Tibial artery (tissue), 4 donors: Measurements from ENCODE around the gene DCAF4.

Source experiments
- DNase-seq, 2 donors: peaks; one replicate each; pipeline ENCODE4 v3.0.0-alpha.2; 2019
- H3K27ac ChIP-seq, 2 donors: fragments of 200-600 bp; sonication (generic) in 1 of 2; 1 replicate in 1 of 2; 2 replicates in 1 of 2; pipeline ENCODE4 v1.5.1; 2018 to 2019; ENCODE audit warnings: mild to moderate bottlenecking in 1 of 2
- H3K27me3 ChIP-seq, 2 donors: fragments of 200-600 bp; sonication (generic) in 1 of 2; one replicate each; pipeline versions ENCODE4 v1.5.1 to v1.6.0; 2016 to 2019
- H3K36me3 ChIP-seq, 3 donors: fragments of 200-600 bp; sonication (generic) in 2 of 3; one replicate each; pipeline ENCODE4 v1.5.1; 2016 to 2019; ENCODE audit warnings: mild to moderate bottlenecking in 2 of 3
- H3K4me1 ChIP-seq, 4 donors: fragments of 200-600 bp; sonication (generic) in 2 of 4; 1 replicate in 3 of 4; 2 replicates in 1 of 4; pipeline ENCODE4 v1.5.1; 2016 to 2019
- H3K4me3 ChIP-seq, 2 donors: fragments of 200-600 bp; sonication (generic) in 1 of 2; 1 replicate in 1 of 2; 2 replicates in 1 of 2; pipeline ENCODE4 v1.5.1; 2018 to 2019; ENCODE audit warnings: mild to moderate bottlenecking in 2 of 2
- H3K9me3 ChIP-seq, 3 donors: fragments of 200-600 bp; sonication (generic) in 1 of 3; one replicate each; pipeline ENCODE4 v1.5.1; 2016 to 2019
- CTCF ChIP-seq, 2 experiments: fragments of 200-600 bp in 1 of 2; fragments of 450-650 bp in 1 of 2; IDR thresholded peaks; one replicate each; pipeline ENCODE4 v1.5.1; 2017 to 2019; ENCODE audit warnings: antibody characterized with exemption in 2 of 2, mild to moderate bottlenecking in 1 of 2, moderate library complexity in 1 of 2
- intact Hi-C: fragments of 100-400 bp; cut with DNase I; formaldehyde crosslinking; loops from one replicate; pipeline ENCODE4 v1.15.0; 2023; ENCODE audit warnings: low total_unique reads

DCAF4 gene

GRCh38 chr14:72965249-72965648, 39.0 kb downstream of the DCAF4 start:
- DNase-seq, result no peak
- no peak overlapping the region for H3K4me3 ChIP-seq
- no peaks in the 10 kb centered on the region for H3K9me3 ChIP-seq
- TF ChIP-seq CTCF (IDR thresholded peaks at IDR 0.05), result no peak
- no peak overlapping the region for H3K27ac ChIP-seq
- no peaks in the 10 kb centered on the region for H3K27me3 ChIP-seq
- intact Hi-C loops, result no loop called here
- H3K36me3 ChIP-seq, result peaks cover 16 to 54% (median 31%) of the 10 kb centered on the region in 3 donors
- no peaks in the 10 kb centered on the region for H3K4me1 ChIP-seq

- no peak for TF ChIP-seq CTCF (IDR thresholded peaks at IDR 0.05)
- Histone ChIP-seq H3K27me3 (no peaks in the 10 kb centered on the region), H3K9me3 (no peaks in the 10 kb centered on the region), H3K36me3 (peaks cover 24 to 54% (median 39%) of the 10 kb centered on the region in 3 donors), H3K27ac (no peak overlapping the region), H3K4me3 (no peak overlapping the region), H3K4me1 (no peaks in the 10 kb centered on the region)
- intact Hi-C loops, result no loop called here
- DNase-seq, result no peak
Measured at GRCh38 chr14:72966038-72966437, 39.8 kb downstream of the DCAF4 start.

GRCh38 chr14:72968316-72968715, 42.1 kb downstream of the DCAF4 start:
- Histone ChIP-seq H3K9me3 (no peaks in the 10 kb centered on the region), H3K36me3 (peaks cover 40 to 70% (median 57%) of the 10 kb centered on the region in 3 donors), H3K27me3 (no peaks in the 10 kb centered on the region), H3K4me1 (no peaks in the 10 kb centered on the region), H3K27ac (no peak overlapping the region), H3K4me3 (no peak overlapping the region)
- TF ChIP-seq CTCF (IDR thresholded peaks at IDR 0.05), result no peak
- intact Hi-C loops, result no loop called here
- DNase-seq, result no peak

- DNase-seq, result no peak
- Histone ChIP-seq H3K27ac (no peak overlapping the region), H3K36me3 (peaks cover 58 to 84% (median 75%) of the 10 kb centered on the region in 3 donors)
Measured at GRCh38 chr14:72970058-72970630, 43.9 kb downstream of the DCAF4 start.

GRCh38 chr14:72970824-72971434, 44.7 kb downstream of the DCAF4 start:
- no peaks in the 10 kb centered on the region for H3K27me3 ChIP-seq
- TF ChIP-seq CTCF (IDR thresholded peaks at IDR 0.05), result no peak
- H3K4me1 ChIP-seq, result no peaks in the 10 kb centered on the region
- no peak overlapping the region for H3K4me3 ChIP-seq
- no peak overlapping the region for H3K27ac ChIP-seq
- H3K9me3 ChIP-seq, result no peaks in the 10 kb centered on the region
- DNase-seq, result no peak
- intact Hi-C loops, result no loop called here
- peaks cover 64 to 89% (median 83%) of the 10 kb centered on the region in 3 donors for H3K36me3 ChIP-seq

More at GRCh38 chr14:72970058-72970630, 43.9 kb downstream of the DCAF4 start:
- Histone ChIP-seq H3K27me3 (no peaks in the 10 kb centered on the region), H3K9me3 (no peaks in the 10 kb centered on the region), H3K4me3 (no peak overlapping the region), H3K4me1 (no peaks in the 10 kb centered on the region)
- intact Hi-C loops, result no loop called here
- no peak for TF ChIP-seq CTCF (IDR thresholded peaks at IDR 0.05)
